Stimulated activated naive CD8-positive, alpha-beta T cell treated with anti-CD3 and anti-CD28 coated beads, Interleukin-15, amount 100 ng/mL, for 72 hours (primary cell): ENCODE measurements around the gene THSD1.

ENCODE experiments used
- ATAC-seq: fragments of 150-1000 bp; cut with Tn5 transposase; 2 replicates; pipeline ENCODE4 v1.10.0; 2021; ENCODE audit warnings: mild to moderate bottlenecking, moderate library complexity
- DNase-seq, 2 donors: peaks; one replicate each; pipeline ENCODE4 v3.0.0; 2021 to 2022
- H3K27ac Mint-ChIP-seq, 2 donors: one replicate each; pipeline ENCODE4 v1.8.0; 2022; ENCODE audit warnings: mild to moderate bottlenecking in 2 of 2, mixed read lengths in 2 of 2, moderate library complexity in 2 of 2
- H3K27me3 Mint-ChIP-seq: one replicate; pipeline ENCODE4 v1.8.0; 2022; ENCODE audit warnings: mixed read lengths
- H3K4me1 Mint-ChIP-seq: one replicate; pipeline ENCODE4 v1.8.0; 2022; ENCODE audit warnings: mild to moderate bottlenecking, mixed read lengths
- H3K4me3 Mint-ChIP-seq, 2 donors: one replicate each; pipeline ENCODE4 v1.8.0; 2022; ENCODE audit warnings: mild to moderate bottlenecking in 2 of 2, mixed read lengths in 2 of 2, moderate library complexity in 1 of 2
- H3K9me3 Mint-ChIP-seq, 2 donors: one replicate each; pipeline ENCODE4 v1.8.0; 2022; ENCODE audit warnings: mixed read lengths in 2 of 2

Gene THSD1, protein sequence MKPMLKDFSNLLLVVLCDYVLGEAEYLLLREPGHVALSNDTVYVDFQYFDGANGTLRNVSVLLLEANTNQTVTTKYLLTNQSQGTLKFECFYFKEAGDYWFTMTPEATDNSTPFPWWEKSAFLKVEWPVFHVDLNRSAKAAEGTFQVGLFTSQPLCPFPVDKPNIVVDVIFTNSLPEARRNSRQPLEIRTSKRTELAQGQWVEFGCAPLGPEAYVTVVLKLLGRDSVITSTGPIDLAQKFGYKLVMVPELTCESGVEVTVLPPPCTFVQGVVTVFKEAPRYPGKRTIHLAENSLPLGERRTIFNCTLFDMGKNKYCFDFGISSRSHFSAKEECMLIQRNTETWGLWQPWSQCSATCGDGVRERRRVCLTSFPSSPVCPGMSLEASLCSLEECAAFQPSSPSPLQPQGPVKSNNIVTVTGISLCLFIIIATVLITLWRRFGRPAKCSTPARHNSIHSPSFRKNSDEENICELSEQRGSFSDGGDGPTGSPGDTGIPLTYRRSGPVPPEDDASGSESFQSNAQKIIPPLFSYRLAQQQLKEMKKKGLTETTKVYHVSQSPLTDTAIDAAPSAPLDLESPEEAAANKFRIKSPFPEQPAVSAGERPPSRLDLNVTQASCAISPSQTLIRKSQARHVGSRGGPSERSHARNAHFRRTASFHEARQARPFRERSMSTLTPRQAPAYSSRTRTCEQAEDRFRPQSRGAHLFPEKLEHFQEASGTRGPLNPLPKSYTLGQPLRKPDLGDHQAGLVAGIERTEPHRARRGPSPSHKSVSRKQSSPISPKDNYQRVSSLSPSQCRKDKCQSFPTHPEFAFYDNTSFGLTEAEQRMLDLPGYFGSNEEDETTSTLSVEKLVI

DNA sequence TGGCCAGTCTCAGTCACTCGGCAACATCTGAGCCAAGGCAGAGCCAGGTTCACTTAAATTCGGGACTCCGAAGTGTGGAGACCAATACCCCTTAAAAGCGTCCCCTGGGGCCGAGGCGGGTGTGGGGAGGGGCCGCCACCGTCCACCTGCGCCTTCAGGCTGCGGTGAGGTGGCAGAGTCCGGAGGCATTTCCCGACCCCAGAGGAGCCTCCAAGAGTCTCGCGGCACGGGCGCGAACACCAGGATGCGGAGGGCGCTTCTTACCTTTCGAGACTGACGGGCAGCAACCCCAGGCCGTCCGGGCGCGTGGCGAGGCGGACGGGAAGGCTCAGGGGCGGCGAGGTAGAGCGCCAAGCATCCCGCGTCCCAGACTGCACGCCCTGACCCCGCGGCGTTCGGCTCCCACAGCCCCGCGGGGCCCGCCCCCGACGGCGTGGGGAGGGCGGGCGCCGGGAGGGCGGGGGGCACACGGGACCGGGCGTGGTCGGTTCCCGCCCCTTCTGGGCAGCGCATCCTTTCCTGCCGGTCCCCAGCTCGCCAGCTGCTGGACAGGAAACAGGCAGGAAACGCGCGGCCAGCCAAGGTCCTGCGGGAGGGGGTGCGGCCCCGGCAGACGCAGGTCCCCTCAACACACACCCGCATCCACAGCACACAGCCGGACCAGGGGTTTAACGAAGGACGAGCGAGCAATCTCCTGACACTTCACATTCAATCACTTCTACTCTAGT is at the start of gene THSD1:
Gene THSD1, minus strand, starts transcription at position 406 of the 728 bp plus-strand sequence. CDS start 3,572 bp downstream, outside the sequence.
- peak within 1 kb of the TSS; percentile 77 to 87 for H3K4me3 Mint-ChIP-seq
- H3K27me3 Mint-ChIP-seq: peaks cover 26% of the 10 kb centered on the region
- DNase-seq (peak; percentile 9 to 15), ATAC-seq (peak; percentile 79)
- H3K4me1 Mint-ChIP-seq: peaks cover 17% of the 10 kb centered on the region
- H3K27ac Mint-ChIP-seq: no peak within 1 kb of the TSS
- H3K9me3 Mint-ChIP-seq: no peaks in the 10 kb centered on the region

DNA sequence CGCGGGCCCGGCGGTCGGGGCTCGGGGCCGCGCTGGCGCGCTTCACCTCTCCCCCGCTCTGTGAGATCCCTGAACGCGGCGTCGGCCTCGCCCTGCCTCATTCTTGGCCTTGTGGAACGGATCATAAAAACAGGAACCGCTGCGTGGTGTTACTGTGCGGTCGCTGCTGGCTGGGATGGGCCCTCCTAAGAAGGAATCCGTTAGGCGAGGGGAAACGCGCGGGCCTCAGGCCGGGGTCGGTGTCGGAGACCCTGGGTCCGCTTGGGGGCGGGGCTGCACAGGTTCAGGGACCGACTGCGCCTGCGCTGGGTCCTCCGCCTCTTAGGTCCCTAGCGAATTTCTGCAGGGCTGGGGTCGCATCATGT is 49.7 kb upstream of the THSD1 start:
- Mint-ChIP-seq H3K4me1 (peaks cover 31% of the 10 kb centered on the region), H3K9me3 (no peaks in the 10 kb centered on the region)

DNA sequence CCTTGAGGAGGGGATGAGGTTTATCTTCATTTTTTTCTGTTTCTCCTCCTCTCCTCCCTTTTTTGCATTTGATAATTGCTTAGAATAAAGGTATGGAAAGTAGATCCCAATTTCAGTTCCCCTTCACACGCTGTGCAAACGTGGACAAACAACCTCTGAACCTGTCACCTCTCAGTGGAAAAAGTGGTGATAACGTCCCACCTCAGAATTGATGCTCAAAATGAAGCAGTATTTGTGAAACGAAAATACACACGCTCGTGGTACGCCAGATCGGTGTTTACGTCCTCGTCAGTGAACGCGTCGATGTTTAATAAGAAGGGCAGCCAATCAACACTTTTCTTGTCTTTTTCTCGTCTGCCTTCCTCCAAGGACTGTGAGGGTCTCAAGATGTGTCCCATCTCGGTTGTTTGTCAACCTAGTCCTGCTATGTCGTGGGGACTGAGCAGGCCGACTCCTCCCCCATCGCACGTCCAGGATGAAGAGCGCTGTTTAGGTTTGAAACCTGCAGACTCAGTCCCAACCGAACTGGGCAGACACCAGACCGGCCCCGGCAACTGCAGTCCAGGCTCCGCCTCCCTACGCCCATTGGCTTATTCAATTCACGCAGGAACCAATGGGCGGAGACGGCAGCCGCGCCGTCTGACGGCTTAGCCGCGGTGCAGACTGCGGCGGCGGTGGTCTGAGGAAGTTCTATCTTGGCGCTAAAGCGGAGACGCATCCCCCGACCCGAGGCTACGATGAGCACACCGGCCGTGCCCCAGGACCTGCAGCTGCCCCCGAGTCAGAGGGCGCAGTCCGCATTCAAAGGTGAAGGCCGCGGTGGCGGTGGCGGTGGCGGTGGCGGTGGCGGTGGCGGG is 49.1 kb upstream of the THSD1 start, which contains the start of gene CKAP2:
Gene CKAP2, plus strand, starts transcription at position 659 of the 857 bp plus-strand sequence. Its CDS starts 79 bp downstream, at position 738.
- Mint-ChIP-seq H3K4me3 (peak within 1 kb of the TSS; percentile 88 to 96), H3K9me3 (no peaks in the 10 kb centered on the region), H3K27me3 (no peaks in the 10 kb centered on the region), H3K27ac (peak within 1 kb of the TSS; percentile 94 to 99), H3K4me1 (peaks cover 28% of the 10 kb centered on the region)
- ATAC-seq (peak; percentile 85), DNase-seq (peak; percentile 93 to 95)

More for the DNA sequence above, 49.7 kb upstream of the THSD1 start:
- Mint-ChIP-seq H3K4me3 (peak overlapping the region; percentile 88 to 96), H3K27ac (peak overlapping the region; percentile 87 to 99), H3K27me3 (no peaks in the 10 kb centered on the region)
- DNase-seq (peak; percentile 76 to 79), ATAC-seq (peak; percentile 64)

DNA sequence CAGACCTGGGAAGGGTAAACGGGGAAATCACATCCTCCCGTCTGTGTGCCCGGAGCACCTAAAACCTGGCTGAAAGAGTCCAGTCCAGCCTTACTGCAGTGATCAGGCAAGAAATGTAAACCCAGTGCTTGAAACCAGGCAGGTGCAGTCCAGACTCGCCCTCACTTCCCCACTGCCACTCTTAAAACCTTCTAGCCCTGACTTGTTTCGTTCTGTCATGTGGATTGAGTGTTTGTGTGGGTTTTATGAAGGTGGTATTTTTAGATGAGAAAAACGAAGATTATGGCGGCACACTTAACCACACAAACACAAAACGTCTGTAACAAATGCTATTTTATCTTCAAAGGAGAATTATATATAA is 48.5 kb upstream of the THSD1 start:
- Mint-ChIP-seq H3K9me3 (no peaks in the 10 kb centered on the region), H3K27ac (peak overlapping the region; percentile 94 to 99), H3K4me1 (peaks cover 28% of the 10 kb centered on the region), H3K27me3 (no peaks in the 10 kb centered on the region), H3K4me3 (peak overlapping the region; percentile 88 to 96)
- ATAC-seq (no peak), DNase-seq (peak; percentile 18 to 19)

DNA sequence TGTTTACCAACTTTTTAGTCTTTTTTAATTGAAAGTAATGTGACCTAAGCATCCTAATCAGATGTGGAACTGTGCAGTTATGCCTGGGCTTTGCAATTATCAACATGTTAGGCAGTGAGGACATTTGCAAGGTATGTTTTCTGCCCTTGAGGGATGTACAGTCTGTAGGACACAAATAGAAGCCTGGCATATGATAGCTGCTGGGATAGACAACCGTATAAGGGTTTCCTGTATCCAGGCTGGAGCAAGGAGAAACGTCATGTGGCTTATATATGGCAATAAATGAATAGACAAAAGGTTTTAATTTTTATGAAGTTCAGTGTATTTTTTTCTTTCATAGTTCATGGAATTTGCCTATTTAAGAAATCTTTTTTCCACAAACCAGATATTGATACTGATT is 46.5 kb upstream of the THSD1 start:
- Mint-ChIP-seq H3K27ac (no peak overlapping the region), H3K4me3 (no peak overlapping the region), H3K9me3 (no peaks in the 10 kb centered on the region), H3K27me3 (no peaks in the 10 kb centered on the region), H3K4me1 (peaks cover 45% of the 10 kb centered on the region)
- ATAC-seq: no peak
- no peak for DNase-seq

DNA sequence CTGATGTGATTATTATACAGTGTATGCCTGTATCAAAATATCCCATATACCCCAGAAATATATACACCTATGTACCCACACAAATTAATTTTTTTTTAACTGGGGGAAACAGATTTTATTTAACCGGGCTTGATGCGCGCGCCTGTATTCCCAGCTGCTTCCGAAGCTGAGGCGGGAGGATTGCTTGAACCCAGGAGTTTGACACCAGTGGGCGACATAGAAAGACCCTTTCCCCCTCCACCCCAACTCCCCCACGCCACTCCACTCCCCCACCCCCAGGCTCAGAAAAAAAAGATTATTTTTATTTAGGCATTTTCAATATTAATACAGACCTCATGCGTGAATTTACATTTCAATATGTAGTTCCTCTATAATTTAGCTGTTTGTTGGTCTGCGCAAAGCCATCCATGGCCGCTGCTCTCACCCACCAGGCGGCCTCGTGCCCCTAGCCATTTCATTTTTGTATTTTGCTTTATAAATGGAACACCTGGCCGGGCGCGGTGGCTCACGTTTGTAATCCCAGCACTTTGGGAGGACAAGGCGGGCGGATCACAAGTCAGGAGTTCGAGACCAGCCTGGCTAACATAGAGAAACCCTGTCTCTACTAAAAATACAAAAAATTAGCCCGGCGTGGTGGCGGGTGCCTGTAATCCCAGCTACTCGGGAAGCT is 45.3 kb upstream of the THSD1 start:
- DNase-seq (no peak), ATAC-seq (no peak)
- no peaks in the 10 kb centered on the region for H3K9me3 Mint-ChIP-seq
- H3K4me1 Mint-ChIP-seq: peaks cover 39% of the 10 kb centered on the region
- H3K4me3 Mint-ChIP-seq: peak overlapping the region; percentile 10 to 82
- H3K27me3 Mint-ChIP-seq: no peaks in the 10 kb centered on the region
- no peak overlapping the region for H3K27ac Mint-ChIP-seq

DNA sequence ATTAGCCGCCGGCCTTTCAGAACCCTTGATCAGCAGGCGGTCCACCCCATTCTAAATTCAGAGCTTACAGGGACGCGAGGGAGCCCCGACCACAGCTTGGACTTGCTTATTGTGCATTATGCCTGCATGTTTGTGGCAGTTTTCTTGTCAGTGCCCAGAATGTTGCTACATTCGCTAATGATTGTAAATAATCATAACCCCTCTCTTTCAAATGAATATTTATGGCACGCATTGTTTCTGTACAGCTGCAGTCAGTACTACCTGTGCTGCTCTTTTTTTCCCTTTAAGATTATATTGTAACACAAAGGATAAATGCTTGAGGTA is 44.8 kb upstream of the THSD1 start:
- Mint-ChIP-seq H3K27ac (peak overlapping the region in 1 of 2 donors; percentile 91), H3K4me1 (peaks cover 37% of the 10 kb centered on the region), H3K9me3 (no peaks in the 10 kb centered on the region), H3K27me3 (no peaks in the 10 kb centered on the region), H3K4me3 (peak overlapping the region; percentile 82 to 86)
- ATAC-seq: no peak
- DNase-seq: no peak

DNA sequence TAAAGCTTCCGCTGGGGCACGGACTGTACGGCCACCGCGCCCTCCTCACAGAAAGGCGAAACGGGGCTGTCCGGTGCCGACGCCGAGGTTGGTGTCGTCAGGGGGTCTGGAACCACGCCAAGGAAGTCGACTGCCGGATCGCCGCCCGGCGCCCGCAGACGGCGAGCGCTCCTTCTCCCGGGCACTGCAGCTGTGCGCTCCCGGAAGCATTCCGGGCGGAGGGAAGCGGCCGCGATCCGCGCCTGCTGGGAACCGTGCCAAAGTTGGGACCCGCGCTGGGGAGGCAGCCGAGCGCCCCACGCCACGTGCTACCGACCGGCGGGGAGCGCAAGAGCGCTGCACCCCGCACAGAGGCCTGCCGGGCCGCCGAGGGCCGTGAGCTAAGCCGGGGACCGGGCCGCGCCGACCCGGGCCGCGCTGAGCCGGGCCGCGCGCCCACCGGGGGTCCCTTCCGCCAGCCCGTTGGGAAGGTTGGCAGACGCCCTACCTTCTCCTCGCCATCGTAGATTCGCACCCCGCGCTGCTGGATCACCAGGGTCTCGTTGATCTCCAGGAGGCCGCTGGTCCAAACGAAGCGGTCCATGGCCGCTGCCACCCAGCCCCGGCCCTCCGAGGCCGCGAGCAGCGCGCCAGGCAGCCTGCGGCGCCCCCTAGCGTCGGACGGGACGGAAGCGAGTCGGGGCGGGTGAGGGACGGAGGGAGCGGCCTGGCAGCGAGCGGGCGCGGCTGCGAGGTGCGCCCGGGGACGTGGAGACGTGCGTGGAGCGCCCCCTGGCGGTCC is 44.2 kb upstream of the THSD1 start, which contains the start of gene VPS36:
Gene VPS36, minus strand, starts transcription at position 623 of the 781 bp plus-strand sequence. Its CDS starts 40 bp downstream, at position 583.
- Mint-ChIP-seq H3K4me1 (peaks cover 37% of the 10 kb centered on the region), H3K27me3 (no peaks in the 10 kb centered on the region)

DNA sequence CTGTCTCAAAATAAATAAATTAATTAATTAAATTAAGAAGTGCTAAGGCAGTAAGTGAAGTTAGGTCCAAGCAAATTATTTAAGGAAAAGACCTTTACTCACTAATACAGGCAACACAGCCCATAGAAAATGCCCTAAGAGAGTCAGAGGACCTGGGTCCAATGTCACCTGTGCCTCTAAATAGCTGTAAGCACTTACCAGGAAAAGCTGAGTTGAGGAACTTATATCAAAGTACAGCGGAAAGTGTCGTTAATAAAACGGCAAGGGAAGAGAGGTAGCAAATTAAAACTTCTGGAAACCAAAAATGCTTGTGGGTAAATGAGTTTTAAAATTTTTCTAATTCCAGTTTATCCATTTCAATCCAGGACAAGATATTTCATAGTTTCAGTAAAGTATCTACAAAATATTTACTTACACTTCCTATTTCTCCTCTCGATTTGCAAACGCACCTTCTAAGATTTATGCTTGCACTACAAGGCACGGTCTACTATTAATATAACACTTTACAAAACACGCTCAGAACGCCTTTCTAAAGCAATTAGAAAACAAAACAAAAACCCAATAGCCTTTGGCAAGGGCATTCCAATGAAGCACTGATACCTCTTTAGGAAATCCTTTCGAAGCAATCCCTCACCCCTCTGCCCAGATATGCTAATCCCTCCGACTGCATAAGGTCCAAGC is 43.5 kb upstream of the THSD1 start:
- no peak for ATAC-seq
- no peaks in the 10 kb centered on the region for H3K9me3 Mint-ChIP-seq
- H3K27ac Mint-ChIP-seq: peak overlapping the region; percentile 93 to 97
- H3K4me1 Mint-ChIP-seq: peaks cover 35% of the 10 kb centered on the region
- no peak for DNase-seq
- H3K4me3 Mint-ChIP-seq: peak overlapping the region; percentile 86
- no peaks in the 10 kb centered on the region for H3K27me3 Mint-ChIP-seq

More for the DNA sequence above, 44.2 kb upstream of the THSD1 start, which contains the start of gene VPS36:
- peak within 1 kb of the TSS; percentile 96 to 97 for H3K27ac Mint-ChIP-seq
- peak; percentile 95 to 97 for DNase-seq
- peak; percentile 85 for ATAC-seq
- peak within 1 kb of the TSS; percentile 86 for H3K4me3 Mint-ChIP-seq
- no peaks in the 10 kb centered on the region for H3K9me3 Mint-ChIP-seq

DNA sequence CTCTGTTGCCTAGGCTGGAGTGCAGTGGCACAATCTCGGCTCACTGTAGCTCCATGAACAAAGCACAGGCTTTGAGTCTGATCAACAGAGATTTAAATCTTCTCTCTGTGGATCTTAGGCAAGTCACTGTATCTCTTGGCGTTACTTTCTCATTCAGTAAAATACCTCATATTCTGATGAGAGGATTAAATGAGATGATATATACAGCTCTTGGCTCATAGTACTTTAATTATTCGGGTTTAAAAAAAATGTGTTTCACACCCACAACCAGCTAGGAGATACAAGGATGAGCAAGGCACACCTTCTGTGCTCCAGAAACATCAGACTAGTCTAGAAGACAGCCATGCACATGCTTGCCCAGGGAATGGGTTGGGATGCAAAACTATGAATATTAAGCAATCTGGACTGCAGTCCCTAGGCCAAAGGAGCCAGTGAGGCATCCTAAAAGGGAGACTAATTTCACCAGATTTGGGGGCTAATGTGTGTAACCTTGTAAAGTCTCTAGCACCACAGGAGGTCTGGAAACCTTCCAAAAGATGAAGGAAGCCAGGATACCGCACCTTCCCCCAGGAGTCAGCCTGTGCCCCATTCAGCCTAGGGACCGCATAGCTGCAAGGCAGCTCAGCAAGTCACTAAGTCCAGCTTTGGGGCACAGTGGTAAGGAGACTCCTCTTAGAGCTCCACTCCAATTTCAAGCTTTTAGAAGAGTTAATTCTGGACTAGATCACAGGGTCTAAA is 42.0 kb upstream of the THSD1 start:
- H3K4me3 Mint-ChIP-seq: no peak overlapping the region
- no peaks in the 10 kb centered on the region for H3K27me3 Mint-ChIP-seq
- no peak for ATAC-seq
- DNase-seq: no peak
- no peaks in the 10 kb centered on the region for H3K9me3 Mint-ChIP-seq
- no peak overlapping the region for H3K27ac Mint-ChIP-seq
- H3K4me1 Mint-ChIP-seq: peaks cover 20% of the 10 kb centered on the region

DNA sequence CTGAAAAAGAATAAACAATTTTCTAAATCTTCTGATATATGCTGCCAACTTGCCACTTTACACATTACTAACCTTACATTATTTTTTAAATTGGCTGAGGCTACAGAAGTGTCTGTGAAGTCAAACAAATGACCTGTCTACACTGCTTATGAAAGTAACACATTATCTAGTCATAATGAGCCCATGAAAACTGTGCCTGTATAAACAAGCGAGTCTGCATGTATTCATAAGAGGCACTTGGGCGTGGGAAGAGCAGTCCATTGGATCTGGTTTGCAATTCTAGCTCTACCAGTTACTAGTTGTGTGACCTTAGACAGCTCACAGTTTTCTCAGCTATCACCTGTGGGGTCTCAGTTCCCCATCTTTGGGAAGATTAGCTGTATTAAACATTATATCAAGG is 41.4 kb upstream of the THSD1 start:
- H3K4me1 Mint-ChIP-seq: peaks cover 19% of the 10 kb centered on the region
- no peak overlapping the region for H3K27ac Mint-ChIP-seq
- H3K27me3 Mint-ChIP-seq: no peaks in the 10 kb centered on the region
- no peak overlapping the region for H3K4me3 Mint-ChIP-seq
- H3K9me3 Mint-ChIP-seq: no peaks in the 10 kb centered on the region
- ATAC-seq (peak; percentile 24), DNase-seq (no peak)

DNA sequence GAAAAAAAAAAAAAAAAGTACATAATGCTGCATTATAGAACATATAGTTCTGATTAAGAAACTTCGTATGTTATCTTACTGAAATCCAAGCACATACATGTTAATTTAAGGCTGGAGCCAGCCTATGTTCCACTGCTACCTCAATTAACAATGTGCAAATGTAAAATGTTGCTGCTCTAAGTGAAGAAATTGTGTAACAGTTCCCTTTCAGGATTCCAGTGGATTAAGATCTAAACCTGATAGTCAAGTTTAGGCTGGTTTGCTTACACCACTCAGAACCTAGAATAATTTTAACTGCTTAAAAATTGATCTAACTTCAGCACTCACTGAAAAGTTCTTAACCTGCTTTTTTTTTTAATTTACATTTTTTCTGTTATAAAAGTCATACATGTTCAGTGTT is 40.3 kb upstream of the THSD1 start:
- Mint-ChIP-seq H3K4me3 (no peak overlapping the region), H3K4me1 (peaks cover 19% of the 10 kb centered on the region), H3K27ac (no peak overlapping the region), H3K9me3 (no peaks in the 10 kb centered on the region), H3K27me3 (no peaks in the 10 kb centered on the region)
- no peak for ATAC-seq
- DNase-seq: no peak
